B cell (primary cell): ENCODE results near the gene SIRT3. TPM values are rescaled to one million over a fixed set of nuclear protein-coding genes. Genes with fewer than 3 reads are reported as not detected.

Source experiments
- ATAC-seq: fragments of 200-7000 bp; cut with Tn5 transposase; one replicate; pipeline ENCODE4 v1.10.0; 2021; ENCODE audit warnings: low read depth, mild to moderate bottlenecking, moderate number of reproducible peaks, moderate library complexity
- CTCF ChIA-PET: fragments of 350-600 bp; sonication (Branson Sonifier 250); formaldehyde crosslinking; loops from one replicate; lab custom pipeline; 2021; ENCODE audit warnings: antibody characterized with exemption, inconsistent platforms; lab: Charles Lee
- POLR2A ChIA-PET: fragments of 350-600 bp; sonication (Branson Sonifier 250); formaldehyde crosslinking; loops from one replicate; lab custom pipeline; 2021; ENCODE audit warnings: antibody characterized with exemption; lab: Charles Lee
- DNase-seq: peaks from one replicate; pipeline ENCODE4 v3.0.0; 2013
- H2AFZ ChIP-seq: 2 replicates; pipeline ENCODE4 v1.6.1; 2012; ENCODE audit warnings: mild to moderate bottlenecking, low read depth, low read length; ENCODE audit not compliant: insufficient read depth, poor library complexity, severe bottlenecking
- H3K27ac ChIP-seq, 2 donors: 1 replicate in 1 of 2; 2 replicates in 1 of 2; pipeline ENCODE4 v1.5.1; 2012 to 2013; ENCODE audit warnings: low read length in 2 of 2, mild to moderate bottlenecking in 2 of 2, moderate library complexity in 1 of 2
- H3K27me3 ChIP-seq, 4 experiments: fragments of 200-600 bp in 1 of 4; sonication (generic) in 1 of 4; replicated peaks in 1 of 4; 1 replicate in 2 of 4; 2 replicates in 2 of 4; pipeline versions ENCODE4 v1.6.1 to v1.7.0; 2013 to 2016; ENCODE audit warnings: low read length in 3 of 4, mild to moderate bottlenecking in 2 of 4, mixed read lengths in 1 of 4, moderate library complexity in 1 of 4; ENCODE audit not compliant: insufficient read depth in 4 of 4, control insufficient read depth in 3 of 4; ENCODE audit errors: control extremely low read depth in 1 of 4
- H3K36me3 ChIP-seq, 2 experiments: replicated peaks in 1 of 2; 1 replicate in 1 of 2; 2 replicates in 1 of 2; pipeline versions ENCODE4 v1.6.1 to v1.7.1; 2013; ENCODE audit warnings: low read length in 1 of 2; ENCODE audit not compliant: insufficient read depth in 2 of 2, control insufficient read depth in 1 of 2; ENCODE audit errors: control extremely low read depth in 1 of 2, extremely low read depth in 1 of 2
- H3K4me1 ChIP-seq, 2 donors: fragments of 200-600 bp in 1 of 2; sonication (generic) in 1 of 2; 1 replicate in 1 of 2; 2 replicates in 1 of 2; pipeline versions ENCODE4 v1.5.1 to v1.6.1; 2013 to 2017; ENCODE audit warnings: low read length in 2 of 2; ENCODE audit not compliant: control insufficient read depth in 2 of 2, insufficient read depth in 2 of 2
- H3K4me2 ChIP-seq: replicated peaks from 2 replicates; pipeline ENCODE3; 2012; ENCODE audit warnings: mild to moderate bottlenecking, low read depth, low read length; ENCODE audit not compliant: poor library complexity, severe bottlenecking
- H3K4me3 ChIP-seq, 5 experiments: fragments of 200-600 bp in 1 of 5; sonication (generic) in 1 of 5; 1 replicate in 3 of 5; 2 replicates in 2 of 5; pipeline versions ENCODE4 v1.5.1 to v1.7.0; 2011 to 2016; ENCODE audit warnings: low read length in 4 of 5, mild to moderate bottlenecking in 4 of 5, low read depth in 2 of 5, control low read depth in 1 of 5, moderate library complexity in 1 of 5; ENCODE audit not compliant: insufficient read depth in 1 of 5; ENCODE audit errors: control extremely low read depth in 1 of 5, extremely low read depth in 1 of 5
- H3K79me2 ChIP-seq: fragments of 200-600 bp; sonication (generic); one replicate; pipeline ENCODE4 v1.6.0; 2016; ENCODE audit warnings: low read length; ENCODE audit not compliant: control insufficient read depth, insufficient read depth
- H3K9ac ChIP-seq: fragments of 200-600 bp; sonication (generic); 2 replicates; pipeline ENCODE4 v1.6.1; 2017; ENCODE audit warnings: mild to moderate bottlenecking, low read length, moderate library complexity
- H3K9me3 ChIP-seq, 3 donors: one replicate each; pipeline versions ENCODE4 v1.6.1 to v1.7.1; 2013; ENCODE audit warnings: low read length in 2 of 3; ENCODE audit not compliant: control insufficient read depth in 2 of 3, insufficient read depth in 1 of 3; ENCODE audit errors: control extremely low read depth in 1 of 3
- H4K20me1 ChIP-seq: 2 replicates; pipeline ENCODE4 v1.6.0; 2012; ENCODE audit warnings: mild to moderate bottlenecking, low read length; ENCODE audit not compliant: insufficient read depth, control insufficient read depth, poor library complexity, severe bottlenecking
- H3K27ac Mint-ChIP-seq: one replicate; pipeline ENCODE4 v1.8.0; 2021; ENCODE audit warnings: mixed read lengths
- H3K27me3 Mint-ChIP-seq: one replicate; pipeline ENCODE4 v1.8.0; 2021; ENCODE audit warnings: mixed read lengths
- H3K4me1 Mint-ChIP-seq: one replicate; pipeline ENCODE4 v1.8.0; 2021; ENCODE audit warnings: mixed read lengths
- H3K4me3 Mint-ChIP-seq: one replicate; pipeline ENCODE4 v1.8.0; 2021; ENCODE audit warnings: mixed read lengths
- H3K9me3 Mint-ChIP-seq: one replicate; pipeline ENCODE4 v1.8.0; 2022; ENCODE audit warnings: mixed read lengths; ENCODE audit not compliant: insufficient read depth
- EZH2 ChIP-seq: IDR thresholded peaks from 2 replicates; pipeline ENCODE4 v1.6.1; 2012; ENCODE audit warnings: borderline replicate concordance, low read depth, mild to moderate bottlenecking, moderate library complexity, low read length; ENCODE audit not compliant: insufficient read depth, poor library complexity, severe bottlenecking
- WGBS: methylation state at CpG from one replicate; pipeline ENCODE4 v1.1.5; 2013; ENCODE audit warnings: missing lambda C conversion rate; ENCODE audit not compliant: insufficient coverage; 5-methylcytosine and 5-hydroxymethylcytosine counted together
- intact Hi-C: fragments of 100-400 bp; cut with micrococcal nuclease; formaldehyde crosslinking; loops from one replicate; pipeline ENCODE4 v1.10.0; 2022
- polyA plus RNA-seq: library from polyadenylated mRNA; depleted of rRNA; stranded (reverse); fragments of >200 nt; gene quantifications from 2 replicates; pipeline ENCODE4 v1.2.3, GENCODE V29; 2012
- total RNA-seq, 2 donors: library from RNA; stranded (reverse); fragments of 120-200 nt in 1 of 2; gene quantifications; 1 replicate in 1 of 2; 2 replicates in 1 of 2; pipeline versions ENCODE4 v1.2.3 to v1.2.4, GENCODE V29; 2013 to 2022
- TF ChIP-seq, protein P1 (sequence below): fragments of 200-600 bp; IDR thresholded peaks from one replicate; pipeline ENCODE4 v1.8.0; 2022; ENCODE audit warnings: antibody characterized with exemption, mild to moderate bottlenecking

The SIRT3 gene
- total and polyA plus RNA-seq, 2 donors (not counting 1 experiment from before 2014, with no cell fraction given) = 22.9 to 27.9 TPM

DNA sequence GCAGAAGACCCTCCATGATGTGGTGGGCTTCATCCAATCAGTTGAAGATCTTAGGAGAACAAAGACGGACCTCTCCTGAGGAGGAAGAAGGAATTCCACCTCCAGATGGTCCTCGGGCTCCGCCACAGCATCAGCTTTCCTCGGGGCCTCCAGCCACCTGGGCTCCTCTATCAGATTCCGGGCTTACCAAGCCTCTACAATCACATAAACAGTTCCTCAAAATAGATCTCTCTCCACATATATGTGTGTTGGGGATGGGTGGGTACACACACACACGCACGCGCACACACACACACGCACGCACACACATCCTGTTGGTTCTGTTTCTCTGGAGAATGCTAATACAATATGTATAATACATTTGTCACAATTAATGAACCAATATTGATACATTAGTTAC is 23.3 kb upstream of the SIRT3 start:
- 67% methylated on average over 1 of the region's 10 CpGs for WGBS
- POLR2A ChIA-PET = interaction anchor here (1.5 kb wide), 1 partner anchor 50 kb away, joined by 6 read pairs; no protein-coding TSS in a partner anchor
- TF ChIP-seq, protein P1, sequence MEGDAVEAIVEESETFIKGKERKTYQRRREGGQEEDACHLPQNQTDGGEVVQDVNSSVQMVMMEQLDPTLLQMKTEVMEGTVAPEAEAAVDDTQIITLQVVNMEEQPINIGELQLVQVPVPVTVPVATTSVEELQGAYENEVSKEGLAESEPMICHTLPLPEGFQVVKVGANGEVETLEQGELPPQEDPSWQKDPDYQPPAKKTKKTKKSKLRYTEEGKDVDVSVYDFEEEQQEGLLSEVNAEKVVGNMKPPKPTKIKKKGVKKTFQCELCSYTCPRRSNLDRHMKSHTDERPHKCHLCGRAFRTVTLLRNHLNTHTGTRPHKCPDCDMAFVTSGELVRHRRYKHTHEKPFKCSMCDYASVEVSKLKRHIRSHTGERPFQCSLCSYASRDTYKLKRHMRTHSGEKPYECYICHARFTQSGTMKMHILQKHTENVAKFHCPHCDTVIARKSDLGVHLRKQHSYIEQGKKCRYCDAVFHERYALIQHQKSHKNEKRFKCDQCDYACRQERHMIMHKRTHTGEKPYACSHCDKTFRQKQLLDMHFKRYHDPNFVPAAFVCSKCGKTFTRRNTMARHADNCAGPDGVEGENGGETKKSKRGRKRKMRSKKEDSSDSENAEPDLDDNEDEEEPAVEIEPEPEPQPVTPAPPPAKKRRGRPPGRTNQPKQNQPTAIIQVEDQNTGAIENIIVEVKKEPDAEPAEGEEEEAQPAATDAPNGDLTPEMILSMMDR = no peak
- no peak for TF ChIP-seq EZH2

DNA sequence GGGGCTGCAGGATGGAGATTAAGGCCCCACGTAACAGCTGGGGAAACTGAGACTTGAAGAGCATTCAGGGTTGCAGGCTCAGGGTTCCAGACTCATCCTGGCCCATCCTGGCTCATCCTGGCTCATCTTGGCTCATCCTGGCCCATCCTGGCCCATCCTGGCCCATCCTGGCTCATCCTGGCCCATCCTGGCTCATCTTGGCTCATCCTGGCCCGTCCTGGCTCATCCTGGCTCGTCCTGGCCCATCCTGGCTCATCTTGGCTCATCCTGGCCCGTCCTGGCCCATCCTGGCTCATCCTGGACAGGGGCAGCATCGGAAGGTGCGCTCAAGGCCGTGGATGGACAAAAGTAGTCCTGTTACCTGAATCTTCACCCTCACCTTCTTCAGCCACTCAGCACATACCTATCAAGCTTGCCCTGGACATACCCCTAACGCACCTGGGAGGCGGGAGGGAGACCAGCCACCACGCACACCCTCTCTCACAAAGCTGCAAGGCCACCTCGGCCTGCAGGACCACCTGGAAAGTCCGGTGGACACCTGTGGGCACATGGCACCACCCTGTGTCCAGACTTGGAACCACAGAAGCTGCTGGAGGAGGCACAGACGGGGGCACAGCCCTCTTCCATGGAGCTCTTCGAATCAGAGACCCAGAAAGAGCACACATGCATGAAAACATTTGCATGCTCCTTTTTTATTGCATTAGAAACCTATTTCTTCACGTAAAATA is 21.8 kb upstream of the SIRT3 start:
- POLR2A ChIA-PET = interaction anchor here (0.6 to 2.3 kb wide), 7 partner anchors 9 to 97 kb away, joined by 3 to 34 read pairs (median 3); partner anchors contain the start of genes PSMD13 and SIRT3
- H4K20me1 ChIP-seq = no peaks in the 10 kb centered on the region
- H3K27me3 ChIP-seq = no peaks in the 10 kb centered on the region
- peaks cover 0 to 6% of the 10 kb centered on the region in 2 experiments for H3K36me3 ChIP-seq
- peaks cover 2 to 11% (median 4%) of the 10 kb centered on the region in 3 donors for H3K9me3 ChIP-seq
- Mint-ChIP-seq H3K27ac (peak overlapping the region; percentile 78), H3K9me3 (peaks cover 5% of the 10 kb centered on the region), H3K4me1 (peaks cover 33% of the 10 kb centered on the region), H3K27me3 (no peaks in the 10 kb centered on the region), H3K4me3 (peak overlapping the region; percentile 44)
- H2AFZ ChIP-seq = peak overlapping the region; percentile 59
- no peaks in the 10 kb centered on the region for H3K79me2 ChIP-seq
- 87% methylated on average over 13 of the region's 15 CpGs for WGBS
- H3K4me2 ChIP-seq = peak overlapping the region; percentile 38
- peak; percentile 36 for ATAC-seq
- H3K27ac ChIP-seq = no peak overlapping the region
- DNase-seq = no peak
- no peak for TF ChIP-seq EZH2
- TF ChIP-seq, protein P1 = no peak
- no peak overlapping the region for H3K9ac ChIP-seq
- peaks cover 17 to 22% of the 10 kb centered on the region in 2 donors for H3K4me1 ChIP-seq
- H3K4me3 ChIP-seq = no peak overlapping the region
- CTCF ChIA-PET = interaction anchor here (0.6 to 2.8 kb wide), 10 partner anchors 8 to 91 kb away, joined by 3 to 16 read pairs (median 4); no protein-coding TSS in a partner anchor
- intact Hi-C loops = no loop called here

More for the DNA sequence above, 23.3 kb upstream of the SIRT3 start:
- no peak overlapping the region for H3K27ac Mint-ChIP-seq
- DNase-seq (no peak), ATAC-seq (no peak)
- Histone ChIP-seq H2AFZ (no peak overlapping the region), H3K4me3 (no peak overlapping the region), H3K4me1 (peaks cover 17 to 22% of the 10 kb centered on the region in 2 donors), H3K36me3 (no peaks in the 10 kb centered on the region), H3K27ac (no peak overlapping the region), H3K27me3 (no peaks in the 10 kb centered on the region), H3K9ac (no peak overlapping the region), H4K20me1 (no peaks in the 10 kb centered on the region), H3K4me2 (no peak overlapping the region), H3K9me3 (peaks cover 2 to 11% (median 4%) of the 10 kb centered on the region in 3 donors), H3K79me2 (no peaks in the 10 kb centered on the region)
- no peak overlapping the region for H3K4me3 Mint-ChIP-seq
- intact Hi-C loops = no loop called here
- H3K4me1 Mint-ChIP-seq = peaks cover 33% of the 10 kb centered on the region
- CTCF ChIA-PET = interaction anchor here (2.8 kb wide), 1 partner anchor 9 kb away, joined by 16 read pairs; no protein-coding TSS in a partner anchor
- H3K27me3 Mint-ChIP-seq = no peaks in the 10 kb centered on the region
- H3K9me3 Mint-ChIP-seq = peaks cover 5% of the 10 kb centered on the region
